ENCODE results near the gene HCCS. TPM values are rescaled to one million over a fixed set of nuclear protein-coding genes. Genes with fewer than 3 reads are reported as not detected.
A peak's percentile ranks its signal among the peaks of the same experiment; 100 is the strongest.
"Not testable (repeated sequence)": the region's sequence is repeated elsewhere in the genome, so short reads cannot be mapped to it uniquely, and the experiment has no call there.

The HCCS gene
- total RNA-seq, 1 donor from 2014 or later = 28.0 TPM

- Mint-ChIP-seq H3K27me3 (no peaks in the 10 kb centered on the region), H3K27ac (no peak overlapping the region), H3K36me3 (peaks cover under 1% of the 10 kb centered on the region), H3K4me3 (no peak overlapping the region), H3K9me3 (no peaks in the 10 kb centered on the region), H3K4me1 (ENCODE audit: unreplicated experiment) (no peaks in the 10 kb centered on the region)
- no peak for DNase-seq (ENCODE audit: extremely low spot score, unreplicated experiment)
- no peak for TF ChIP-seq CTCF (conservative IDR thresholded peaks at IDR 0.05)
These were observed 1.2 kb upstream of the HCCS start for GRCh38 chrX:11109968-11110367.

DNA sequence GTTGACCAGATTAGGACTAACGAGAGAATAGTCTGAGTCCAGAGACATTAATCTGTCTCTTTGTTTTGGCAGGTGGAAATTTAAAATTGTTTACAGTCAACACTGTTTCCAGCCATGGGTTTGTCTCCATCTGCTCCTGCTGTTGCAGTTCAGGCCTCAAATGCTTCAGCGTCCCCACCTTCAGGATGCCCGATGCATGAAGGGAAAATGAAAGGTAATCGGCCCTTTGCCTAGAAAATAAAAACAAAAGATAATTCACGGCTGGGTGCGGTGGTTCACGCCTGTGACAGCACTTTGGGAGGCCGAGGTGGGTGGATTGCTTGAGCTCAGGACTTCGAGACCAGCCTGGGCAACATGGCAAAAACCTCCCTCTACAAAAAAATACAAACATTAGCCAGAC lies 815 bp downstream of the HCCS start:
- TF ChIP-seq CTCF (conservative IDR thresholded peaks at IDR 0.05) = no peak
- Mint-ChIP-seq H3K27me3 (no peaks in the 10 kb centered on the region), H3K4me3 (no peak overlapping the region), H3K4me1 (ENCODE audit: unreplicated experiment) (no peaks in the 10 kb centered on the region), H3K9me3 (no peaks in the 10 kb centered on the region), H3K27ac (peak overlapping the region; percentile 97), H3K36me3 (peaks cover 5% of the 10 kb centered on the region)
- DNase-seq (ENCODE audit: extremely low spot score, unreplicated experiment) = no peak

GRCh38 chrX:11113731-11114130 lies 2.6 kb downstream of the HCCS start:
- TF ChIP-seq CTCF (conservative IDR thresholded peaks at IDR 0.05) = no peak
- H3K27ac Mint-ChIP-seq = peak overlapping the region; percentile 87
- H3K9me3 Mint-ChIP-seq = no peaks in the 10 kb centered on the region
- H3K4me1 Mint-ChIP-seq (ENCODE audit: unreplicated experiment) = no peaks in the 10 kb centered on the region
- peaks cover 5% of the 10 kb centered on the region for H3K36me3 Mint-ChIP-seq
- no peak for DNase-seq (ENCODE audit: extremely low spot score, unreplicated experiment)
- peak overlapping the region; percentile 58 for H3K4me3 Mint-ChIP-seq
- no peaks in the 10 kb centered on the region for H3K27me3 Mint-ChIP-seq

DNA sequence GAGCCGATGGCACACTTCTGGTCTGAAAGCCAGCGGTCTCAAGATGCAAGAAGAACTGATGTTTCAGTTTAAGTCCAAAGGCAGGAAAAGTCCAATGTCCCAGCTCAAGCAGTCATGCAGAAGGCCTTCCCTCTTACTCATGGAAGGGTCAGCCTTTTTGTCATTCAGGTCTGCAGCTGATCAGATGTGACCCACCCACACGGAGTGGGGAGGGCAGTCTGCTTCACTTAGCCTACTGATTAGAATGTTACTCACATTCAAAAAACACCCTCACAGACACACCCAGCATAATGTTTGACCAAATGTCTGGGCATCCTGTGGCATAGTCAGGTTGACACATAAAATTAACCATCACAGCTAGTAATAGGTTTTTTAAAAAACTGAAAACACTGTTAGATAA lies 6.6 kb downstream of the HCCS start:
- Mint-ChIP-seq H3K4me1 (ENCODE audit: unreplicated experiment) (no peaks in the 10 kb centered on the region), H3K36me3 (peaks cover 15% of the 10 kb centered on the region), H3K27ac (no peak overlapping the region), H3K4me3 (no peak overlapping the region), H3K27me3 (no peaks in the 10 kb centered on the region), H3K9me3 (no peaks in the 10 kb centered on the region)
- DNase-seq (ENCODE audit: extremely low spot score, unreplicated experiment) = no peak
- TF ChIP-seq CTCF (conservative IDR thresholded peaks at IDR 0.05) = no peak

DNA sequence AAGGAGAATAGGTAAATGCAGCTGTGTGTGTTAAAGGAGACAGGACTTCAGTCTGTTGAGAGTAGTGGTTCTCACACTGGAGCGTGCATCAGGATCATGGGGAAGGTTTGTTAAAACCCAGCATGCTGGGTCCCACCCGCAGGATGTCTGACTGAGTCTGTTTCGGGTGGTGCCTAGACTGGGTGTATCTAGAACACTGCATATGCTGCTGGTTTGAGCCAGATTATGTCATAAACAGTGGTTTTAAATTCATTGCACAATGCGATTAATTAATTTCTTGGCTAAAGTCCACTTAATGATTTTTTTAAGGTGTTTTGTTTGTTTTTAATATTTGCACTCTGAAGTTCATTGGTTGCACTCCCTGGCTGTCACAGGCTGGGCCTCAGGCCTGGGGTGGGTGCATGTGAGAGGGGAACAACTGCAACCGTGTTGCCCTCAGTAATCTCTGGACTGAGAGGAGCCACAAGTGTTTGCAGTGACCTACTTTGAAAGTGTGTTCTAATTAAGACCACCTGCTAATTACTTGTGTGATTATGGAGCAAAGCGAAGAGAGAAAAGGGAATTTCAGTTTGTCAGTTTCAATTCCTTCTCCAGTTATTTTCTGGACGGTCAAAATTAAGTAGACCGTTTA lies 8.3 kb downstream of the HCCS start:
- DNase-seq (ENCODE audit: extremely low spot score, unreplicated experiment) = no peak
- H3K4me3 Mint-ChIP-seq = no peak overlapping the region
- no peaks in the 10 kb centered on the region for H3K9me3 Mint-ChIP-seq
- no peak overlapping the region for H3K27ac Mint-ChIP-seq
- H3K36me3 Mint-ChIP-seq = peaks cover 18% of the 10 kb centered on the region
- no peaks in the 10 kb centered on the region for H3K4me1 Mint-ChIP-seq (ENCODE audit: unreplicated experiment)
- TF ChIP-seq CTCF (conservative IDR thresholded peaks at IDR 0.05) = no peak
- no peaks in the 10 kb centered on the region for H3K27me3 Mint-ChIP-seq

DNA sequence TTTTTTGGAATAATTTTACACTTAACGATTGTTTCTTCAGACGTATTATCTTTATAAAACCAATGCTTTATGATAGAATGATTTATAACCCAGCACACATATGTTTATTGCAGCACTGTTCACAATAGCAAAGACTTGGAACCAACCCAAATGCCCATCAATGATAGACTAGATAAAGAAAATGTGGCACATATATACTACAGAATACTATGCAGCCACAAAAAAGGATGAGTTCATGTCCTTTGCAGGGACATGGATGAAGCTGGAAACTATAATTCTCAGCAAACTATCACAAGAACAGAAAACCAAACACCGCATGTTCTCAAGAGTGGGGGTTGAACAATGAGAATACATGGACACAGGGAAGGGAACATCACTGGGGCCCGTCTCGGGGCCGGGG lies 12.0 kb downstream of the HCCS start:
- peaks cover 13% of the 10 kb centered on the region for H3K36me3 Mint-ChIP-seq
- DNase-seq (ENCODE audit: extremely low spot score, unreplicated experiment); H3K27me3 Mint-ChIP-seq; H3K27ac Mint-ChIP-seq; H3K4me3 Mint-ChIP-seq; H3K9me3 Mint-ChIP-seq; H3K4me1 Mint-ChIP-seq (ENCODE audit: unreplicated experiment): not testable (repeated sequence)
